ENCODE measurements around the gene LSP1.

The LSP1 gene

GRCh38 chr11:1852877-1853276 lies at the start of gene LSP1:
Gene LSP1, plus strand, starts transcription at chr11:1853084. Its CDS starts 61 bp downstream, at chr11:1853145.
- in situ Hi-C loops (cut with MboI; ENCODE audit: low sequenced_read_pairs), result no loop called here

- in situ Hi-C loops (cut with MboI; ENCODE audit: low sequenced_read_pairs), result loop anchor here (25.0 kb wide), 1 partner anchor 91 kb away; no protein-coding TSS in a partner anchor
Measured at GRCh38 chr11:1803246-1803645, 49.6 kb upstream of the LSP1 start.

GRCh38 chr11:1803835-1804519 lies 48.9 kb upstream of the LSP1 start:
- in situ Hi-C loops (cut with MboI; ENCODE audit: low sequenced_read_pairs), result loop anchor here (25.0 kb wide), 1 partner anchor 92 kb away; no protein-coding TSS in a partner anchor

GRCh38 chr11:1805525-1805924 lies 47.4 kb upstream of the LSP1 start:
- in situ Hi-C loops (cut with MboI; ENCODE audit: low sequenced_read_pairs), result loop anchor here (25.0 kb wide), 1 partner anchor 93 kb away; no protein-coding TSS in a partner anchor

- in situ Hi-C loops (cut with MboI; ENCODE audit: low sequenced_read_pairs), result loop anchor here (25.0 kb wide), 1 partner anchor 95 kb away; no protein-coding TSS in a partner anchor
Measured at GRCh38 chr11:1807264-1807995, 45.5 kb upstream of the LSP1 start.

GRCh38 chr11:1810761-1811160 lies 42.1 kb upstream of the LSP1 start:
- in situ Hi-C loops (cut with MboI; ENCODE audit: low sequenced_read_pairs), result loop anchor here (25.0 kb wide), 1 partner anchor 98 kb away; no protein-coding TSS in a partner anchor

- in situ Hi-C loops (cut with MboI; ENCODE audit: low sequenced_read_pairs), result loop anchor here (25.0 kb wide), 1 partner anchor 100 kb away; no protein-coding TSS in a partner anchor
Measured at GRCh38 chr11:1812274-1812673, 40.6 kb upstream of the LSP1 start.

GRCh38 chr11:1812801-1813200 lies 40.1 kb upstream of the LSP1 start:
- in situ Hi-C loops (cut with MboI; ENCODE audit: low sequenced_read_pairs), result loop anchor here (25.0 kb wide), 1 partner anchor 100 kb away; no protein-coding TSS in a partner anchor

GRCh38 chr11:1813356-1813755 lies 39.5 kb upstream of the LSP1 start:
- in situ Hi-C loops (cut with MboI; ENCODE audit: low sequenced_read_pairs), result loop anchor here (25.0 kb wide), 1 partner anchor 101 kb away; no protein-coding TSS in a partner anchor

- in situ Hi-C loops (cut with MboI; ENCODE audit: low sequenced_read_pairs), result loop anchor here (25.0 kb wide), 1 partner anchor 102 kb away; no protein-coding TSS in a partner anchor
Measured at GRCh38 chr11:1814691-1815090, 38.2 kb upstream of the LSP1 start.

- in situ Hi-C loops (cut with MboI; ENCODE audit: low sequenced_read_pairs), result loop anchor here (25.0 kb wide), 1 partner anchor 103 kb away; no protein-coding TSS in a partner anchor
Measured at GRCh38 chr11:1815311-1815710, 37.6 kb upstream of the LSP1 start.

GRCh38 chr11:1815751-1816150 lies 37.1 kb upstream of the LSP1 start:
- in situ Hi-C loops (cut with MboI; ENCODE audit: low sequenced_read_pairs), result loop anchor here (25.0 kb wide), 1 partner anchor 103 kb away; no protein-coding TSS in a partner anchor

- in situ Hi-C loops (cut with MboI; ENCODE audit: low sequenced_read_pairs), result loop anchor here (25.0 kb wide), 1 partner anchor 105 kb away; no protein-coding TSS in a partner anchor
Measured at GRCh38 chr11:1817000-1817399, 35.9 kb upstream of the LSP1 start.

- in situ Hi-C loops (cut with MboI; ENCODE audit: low sequenced_read_pairs), result loop anchor here (25.0 kb wide), 1 partner anchor 105 kb away; no protein-coding TSS in a partner anchor
Measured at GRCh38 chr11:1817511-1817910, 35.4 kb upstream of the LSP1 start.

- in situ Hi-C loops (cut with MboI; ENCODE audit: low sequenced_read_pairs), result loop anchor here (25.0 kb wide), 1 partner anchor 107 kb away; no protein-coding TSS in a partner anchor
Measured at GRCh38 chr11:1819074-1819473, 33.8 kb upstream of the LSP1 start.

- in situ Hi-C loops (cut with MboI; ENCODE audit: low sequenced_read_pairs), result loop anchor here (25.0 kb wide), 1 partner anchor 108 kb away; no protein-coding TSS in a partner anchor
Measured at GRCh38 chr11:1820463-1821325, 32.2 kb upstream of the LSP1 start.

- in situ Hi-C loops (cut with MboI; ENCODE audit: low sequenced_read_pairs), result loop anchor here (25.0 kb wide), 1 partner anchor 109 kb away; no protein-coding TSS in a partner anchor
Measured at GRCh38 chr11:1821562-1821961, 31.3 kb upstream of the LSP1 start.

- in situ Hi-C loops (cut with MboI; ENCODE audit: low sequenced_read_pairs), result loop anchor here (25.0 kb wide), 1 partner anchor 111 kb away; no protein-coding TSS in a partner anchor
Measured at GRCh38 chr11:1822648-1823375, 30.1 kb upstream of the LSP1 start.

Measured in HL-60/S4 treated with phorbol 12-myristate 13-acetate at 8.2 ng/mL for 4 days and 3 days (cell line).